Adrenal gland (tissue), 5 donors: ENCODE measurements around the gene LCAT.

Source experiments
- CTCF ChIP-seq, 6 experiments: fragments of 450-650 bp in 4 of 6; fragments of 200-600 bp in 2 of 6; sonication (generic) in 1 of 6; IDR thresholded peaks; 1 replicate in 5 of 6; 2 replicates in 1 of 6; pipeline versions ENCODE4 v1.5.1 to v1.8.0; 2016 to 2021; ENCODE audit warnings: antibody characterized with exemption in 6 of 6, mild to moderate bottlenecking in 2 of 6, moderate library complexity in 1 of 6
- POLR2A ChIP-seq, 2 donors: fragments of 450-650 bp; IDR thresholded peaks; one replicate each; pipeline ENCODE4 v1.6.1; 2017; ENCODE audit warnings: antibody characterized with exemption in 2 of 2, mild to moderate bottlenecking in 2 of 2, moderate library complexity in 1 of 2
- donor health status: DM: no; HTN: no; CAD: no.

GRCh38 chr16:67975321-67976105 lies 31.6 kb upstream of the LCAT start:
- no peak for TF ChIP-seq CTCF (IDR thresholded peaks at IDR 0.05)
- TF ChIP-seq POLR2A (IDR thresholded peaks at IDR 0.05): no peak
